SK-N-SH (cell line): ENCODE results near the gene LIX1L. TPM values are rescaled to one million over a fixed set of nuclear protein-coding genes. Genes with fewer than 3 reads are reported as not detected.

Experiments
- CTCF ChIA-PET: fragments of 300-600, 350-600 bp; formaldehyde crosslinking; extraction: SDS; loops from one replicate; lab custom pipeline; 2021; lab: Yijun Ruan, JAX
- POLR2A ChIA-PET: fragments of 350-600 bp; sonication (Branson Sonifier 250); formaldehyde crosslinking; extraction: SDS; loops from one replicate; lab custom pipeline; 2020; ENCODE audit warnings: antibody characterized with exemption, inconsistent platforms; lab: Yijun Ruan, JAX
- DNase-seq: peaks from one replicate; pipeline ENCODE4 v3.0.0; 2012
- H2AFZ ChIP-seq: fragments of 200-600 bp; sonication (generic); 2 replicates; pipeline ENCODE4 v1.8.1; 2016; ENCODE audit warnings: antibody characterized with exemption, mild to moderate bottlenecking, low read depth
- H3F3A ChIP-seq: fragments of 200-600 bp; sonication (generic); replicated peaks from 2 replicates; pipeline ENCODE3; 2016; ENCODE audit warnings: antibody characterized with exemption, mild to moderate bottlenecking; ENCODE audit not compliant: insufficient read depth
- H3K27ac ChIP-seq, 2 experiments: fragments of 200-500 bp in 1 of 2; fragments of 200-600 bp in 1 of 2; sonication (Bioruptor generic) in 1 of 2; sonication (generic), shearing (Covaris generic) in 1 of 2; 2 replicates each; pipeline versions ENCODE4 v1.5.1 to v1.6.1; 2014 to 2016; ENCODE audit warnings: low read depth in 2 of 2, inconsistent platforms in 1 of 2, low read length in 1 of 2, mild to moderate bottlenecking in 1 of 2, mixed read lengths in 1 of 2
- H3K27me3 ChIP-seq: fragments of 200-600 bp; sonication (generic), shearing (Covaris generic); 2 replicates; pipeline ENCODE4 v1.6.1; 2016; ENCODE audit warnings: mixed run types; ENCODE audit not compliant: insufficient read depth
- H3K36me3 ChIP-seq, 2 experiments: fragments of 200-500 bp in 1 of 2; fragments of 200-600 bp in 1 of 2; sonication (Bioruptor generic) in 1 of 2; sonication (generic) in 1 of 2; replicated peaks in 1 of 2; 2 replicates each; pipeline versions ENCODE3 to v1.5.1; 2014 to 2016; ENCODE audit warnings: low read length in 1 of 2, mild to moderate bottlenecking in 1 of 2; ENCODE audit not compliant: insufficient read depth in 2 of 2, control insufficient read depth in 1 of 2
- H3K4me1 ChIP-seq, 2 experiments: fragments of 200-500 bp in 1 of 2; fragments of 200-600 bp in 1 of 2; sonication (Bioruptor generic) in 1 of 2; sonication (generic), shearing (Covaris generic) in 1 of 2; 2 replicates each; pipeline versions ENCODE4 v1.5.1 to v1.6.1; 2014 to 2016; ENCODE audit warnings: low read depth in 1 of 2, low read length in 1 of 2, mixed run types in 1 of 2; ENCODE audit not compliant: insufficient read depth in 2 of 2, control insufficient read depth in 1 of 2
- H3K4me2 ChIP-seq: fragments of 200-600 bp; sonication (generic), shearing (Covaris generic); 2 replicates; pipeline ENCODE4 v1.6.1; 2017; ENCODE audit warnings: mixed run types
- H3K4me3 ChIP-seq, 2 experiments: fragments of 200-500 bp in 1 of 2; fragments of 200-600 bp in 1 of 2; sonication (Bioruptor generic) in 1 of 2; sonication (generic), shearing (Covaris generic) in 1 of 2; 2 replicates each; pipeline versions ENCODE4 v1.5.1 to v1.8.1; 2014 to 2016; ENCODE audit warnings: low read depth in 2 of 2, inconsistent platforms in 1 of 2, low read length in 1 of 2, mild to moderate bottlenecking in 1 of 2, mixed read lengths in 1 of 2, moderate library complexity in 1 of 2
- H3K79me2 ChIP-seq: fragments of 200-600 bp; sonication (generic); 2 replicates; pipeline ENCODE4 v1.8.1; 2017; ENCODE audit warnings: mild to moderate bottlenecking; ENCODE audit not compliant: insufficient read depth
- H3K9ac ChIP-seq: fragments of 200-600 bp; sonication (generic); 2 replicates; pipeline ENCODE4 v1.6.1; 2017; ENCODE audit warnings: mixed run types
- H3K9me2 ChIP-seq: fragments of 200-600 bp; sonication (generic); 2 replicates; pipeline ENCODE4 v1.6.1; 2017; ENCODE audit warnings: mixed run types
- H3K9me3 ChIP-seq: fragments of 200-600 bp; sonication (generic); 2 replicates; pipeline ENCODE4 v1.6.1; 2017; ENCODE audit warnings: mixed run types, mild to moderate bottlenecking, moderate library complexity
- H4K20me1 ChIP-seq: fragments of 200-600 bp; sonication (generic); 2 replicates; pipeline ENCODE4 v1.6.1; 2017; ENCODE audit warnings: mild to moderate bottlenecking, mixed run types; ENCODE audit not compliant: insufficient read depth
- CHD2 ChIP-seq: fragments of 150-350 bp; IDR thresholded peaks from 2 replicates; pipeline ENCODE4 v1.6.1; 2018; ENCODE audit warnings: low read length; ENCODE audit not compliant: partially characterized antibody
- EZH2phosphoT487 ChIP-seq: fragments of 200-600 bp; sonication (generic); IDR thresholded peaks from 2 replicates; pipeline ENCODE4 v1.6.1; 2017; ENCODE audit warnings: low read depth, mixed run types, mild to moderate bottlenecking, antibody characterized with exemption, moderate library complexity, borderline replicate concordance
- FOSL2 ChIP-seq: IDR thresholded peaks from 2 replicates; pipeline ENCODE4 v1.4.0; 2012; ENCODE audit warnings: low read depth, mild to moderate bottlenecking, moderate library complexity, borderline replicate concordance
- FOXM1 ChIP-seq: IDR thresholded peaks from 2 replicates; pipeline ENCODE4 v1.4.0; 2012; ENCODE audit warnings: low read depth, mild to moderate bottlenecking
- JUND ChIP-seq: IDR thresholded peaks from 2 replicates; pipeline ENCODE4 v1.4.0; 2012
- MEF2A ChIP-seq: IDR thresholded peaks from 2 replicates; pipeline ENCODE4 v1.4.0; 2012; ENCODE audit warnings: low read depth, borderline replicate concordance
- NFIC ChIP-seq: IDR thresholded peaks from 2 replicates; pipeline ENCODE4 v1.4.0; 2012; ENCODE audit warnings: borderline replicate concordance
- NRF1 ChIP-seq: IDR thresholded peaks from 2 replicates; pipeline ENCODE4 v1.6.1; 2012; ENCODE audit warnings: low read depth, mild to moderate bottlenecking, low read length
- POLR2AphosphoS5 ChIP-seq: IDR thresholded peaks from 2 replicates; pipeline ENCODE4 v1.6.1; 2012; ENCODE audit warnings: low read depth, low read length
- RCOR1 ChIP-seq: fragments of 150-350 bp; IDR thresholded peaks from 2 replicates; pipeline ENCODE4 v1.6.1; 2017; ENCODE audit warnings: antibody characterized with exemption, low read length
- RFX5 ChIP-seq: IDR thresholded peaks from 2 replicates; pipeline ENCODE4 v1.6.1; 2012; ENCODE audit warnings: mild to moderate bottlenecking, improper control_type of control experiment, low read length
- RXRA ChIP-seq: IDR thresholded peaks from 2 replicates; pipeline ENCODE4 v1.4.0; 2012; ENCODE audit warnings: low read depth, mild to moderate bottlenecking, borderline replicate concordance
- SIN3A ChIP-seq: IDR thresholded peaks from 2 replicates; pipeline ENCODE4 v1.6.1; 2012; ENCODE audit warnings: low read depth, mild to moderate bottlenecking, low read length, moderate library complexity, borderline replicate concordance
- SMC3 ChIP-seq: IDR thresholded peaks from 2 replicates; pipeline ENCODE4 v1.6.1; 2012; ENCODE audit warnings: low read depth, low read length, improper control_type of control experiment
- TAF1 ChIP-seq: IDR thresholded peaks from 2 replicates; pipeline ENCODE4 v1.6.1; 2012; ENCODE audit warnings: low read depth, mild to moderate bottlenecking, low read length, moderate library complexity, borderline replicate concordance
- TCF12 ChIP-seq: IDR thresholded peaks from 2 replicates; pipeline ENCODE4 v1.4.0; 2012
- TEAD4 ChIP-seq: IDR thresholded peaks from 2 replicates; pipeline ENCODE4 v1.4.0; 2012; ENCODE audit warnings: mild to moderate bottlenecking, borderline replicate concordance; ENCODE audit not compliant: insufficient read depth
- YY1 ChIP-seq: IDR thresholded peaks from 2 replicates; pipeline ENCODE4 v1.4.0; 2012; ENCODE audit warnings: low read depth, mild to moderate bottlenecking
- WGBS: methylation state at CpG from one replicate; pipeline ENCODE4 v1.1.6; 2017; ENCODE audit warnings: low lambda C conversion rate; 5-methylcytosine and 5-hydroxymethylcytosine counted together
- polyA plus RNA-seq, 3 experiments: library from polyadenylated mRNA; depleted of rRNA; stranded (reverse); fragments of >200 nt; gene quantifications; 2 replicates each; pipeline ENCODE4 v1.2.3, GENCODE V29; 2012
- TF ChIP-seq, protein P1 (sequence below): IDR thresholded peaks from 2 replicates; pipeline ENCODE4 v1.4.0; 2012; ENCODE audit warnings: low read depth, borderline replicate concordance
- TF ChIP-seq, protein P2 (sequence below): IDR thresholded peaks from 2 replicates; pipeline ENCODE4; 2012
- TF ChIP-seq, protein P3 (sequence below): IDR thresholded peaks from 2 replicates; pipeline ENCODE4 v1.4.0; 2012; ENCODE audit warnings: low read depth
- TF ChIP-seq, protein P4 (sequence below): fragments of 200-600 bp; sonication (generic); IDR thresholded peaks from 2 replicates; pipeline ENCODE4 v1.6.1; 2017; ENCODE audit warnings: antibody characterized with exemption, mild to moderate bottlenecking, moderate library complexity

LIX1L gene
- polyA plus RNA-seq, 1 of the 3 experiments (the other 2 are of a cell fraction) = 39.1 TPM

DNA sequence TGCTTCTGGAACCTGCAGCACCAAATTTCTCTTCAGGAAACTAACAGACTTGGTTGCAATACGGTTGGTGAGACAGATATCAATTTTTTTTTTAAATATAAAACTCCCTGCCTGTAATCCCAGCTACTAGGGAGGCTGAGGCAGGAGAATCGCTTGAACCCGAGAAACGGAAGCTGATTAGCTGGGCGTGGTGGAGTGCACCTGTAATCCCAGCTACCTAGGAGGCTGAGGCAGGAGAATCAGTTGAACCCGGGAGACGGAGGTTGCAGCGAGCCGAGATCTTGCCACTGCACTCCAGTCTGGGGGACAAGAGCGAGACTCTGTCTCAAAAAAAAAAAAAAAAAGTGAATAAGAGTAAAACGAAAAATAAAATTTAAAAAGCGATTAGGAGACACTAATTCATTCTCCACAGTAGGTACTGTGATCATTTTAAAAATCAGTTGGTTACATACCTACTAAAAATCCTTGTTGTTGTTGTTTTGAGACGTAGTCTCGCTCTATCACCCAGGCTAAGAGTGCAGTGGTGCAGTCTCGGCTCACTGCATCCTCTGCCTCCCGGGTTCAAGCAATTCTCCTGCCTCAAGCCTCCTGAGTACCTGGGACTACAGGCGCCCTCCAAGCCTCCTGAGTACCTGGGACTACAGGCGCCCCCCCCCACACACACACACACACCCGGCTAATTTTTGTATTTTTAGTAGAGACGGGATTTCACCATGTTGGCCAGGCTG, 29.7 kb downstream of the LIX1L start:
- Histone ChIP-seq H3K27me3 (no peaks in the 10 kb centered on the region), H3K9me3 (no peaks in the 10 kb centered on the region), H2AFZ (peak overlapping the region; percentile 57), H3F3A (peaks cover 37% of the 10 kb centered on the region), H4K20me1 (no peaks in the 10 kb centered on the region), H3K4me1 (peaks cover 7% of the 10 kb centered on the region in 2 experiments), H3K4me2 (peak overlapping the region; percentile 87), H3K9me2 (no peaks in the 10 kb centered on the region), H3K27ac (peak overlapping the region; percentile 95 to 96), H3K36me3 (peaks cover 16 to 24% of the 10 kb centered on the region in 2 experiments), H3K9ac (peak overlapping the region; percentile 99), H3K79me2 (peaks cover 24% of the 10 kb centered on the region)
- WGBS = 35% methylated on average over 20 of the region's 20 CpGs
- DNase-seq = no peak
- ChIA-PET POLR2A (interaction anchor here (0.6 to 2.3 kb wide), 15 partner anchors 9 to 124 kb away, joined by 3 to 34 read pairs (median 5); partner anchors contain the start of genes ANKRD34A, LIX1L, NUDT17 and PEX11B), CTCF (interaction anchor here (0.7 to 3.4 kb wide), 19 partner anchors 8 to 124 kb away, joined by 3 to 11 read pairs (median 5); partner anchors contain the start of genes ANKRD34A, ITGA10, NUDT17 and PEX11B)
- TF ChIP-seq, protein P1, sequence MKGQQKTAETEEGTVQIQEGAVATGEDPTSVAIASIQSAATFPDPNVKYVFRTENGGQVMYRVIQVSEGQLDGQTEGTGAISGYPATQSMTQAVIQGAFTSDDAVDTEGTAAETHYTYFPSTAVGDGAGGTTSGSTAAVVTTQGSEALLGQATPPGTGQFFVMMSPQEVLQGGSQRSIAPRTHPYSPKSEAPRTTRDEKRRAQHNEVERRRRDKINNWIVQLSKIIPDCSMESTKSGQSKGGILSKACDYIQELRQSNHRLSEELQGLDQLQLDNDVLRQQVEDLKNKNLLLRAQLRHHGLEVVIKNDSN = no peak
- no peak for TF ChIP-seq POLR2AphosphoS5
- TF ChIP-seq RCOR1 = no peak
- no peak for TF ChIP-seq FOXM1
- TF ChIP-seq EZH2phosphoT487 = no peak
- no peak for TF ChIP-seq SMC3
- no peak for TF ChIP-seq TAF1
- no peak for TF ChIP-seq NFIC
- no peak for TF ChIP-seq JUND
- no peak for TF ChIP-seq SIN3A
- TF ChIP-seq, protein P2, sequence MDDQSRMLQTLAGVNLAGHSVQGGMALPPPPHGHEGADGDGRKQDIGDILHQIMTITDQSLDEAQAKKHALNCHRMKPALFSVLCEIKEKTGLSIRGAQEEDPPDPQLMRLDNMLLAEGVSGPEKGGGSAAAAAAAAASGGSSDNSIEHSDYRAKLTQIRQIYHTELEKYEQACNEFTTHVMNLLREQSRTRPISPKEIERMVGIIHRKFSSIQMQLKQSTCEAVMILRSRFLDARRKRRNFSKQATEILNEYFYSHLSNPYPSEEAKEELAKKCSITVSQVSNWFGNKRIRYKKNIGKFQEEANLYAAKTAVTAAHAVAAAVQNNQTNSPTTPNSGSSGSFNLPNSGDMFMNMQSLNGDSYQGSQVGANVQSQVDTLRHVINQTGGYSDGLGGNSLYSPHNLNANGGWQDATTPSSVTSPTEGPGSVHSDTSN = no peak
- TF ChIP-seq FOSL2 = no peak
- TF ChIP-seq, all 33 proteins: peak for 0
- H3K4me3 ChIP-seq = peak overlapping the region; percentile 80 to 82

DNA sequence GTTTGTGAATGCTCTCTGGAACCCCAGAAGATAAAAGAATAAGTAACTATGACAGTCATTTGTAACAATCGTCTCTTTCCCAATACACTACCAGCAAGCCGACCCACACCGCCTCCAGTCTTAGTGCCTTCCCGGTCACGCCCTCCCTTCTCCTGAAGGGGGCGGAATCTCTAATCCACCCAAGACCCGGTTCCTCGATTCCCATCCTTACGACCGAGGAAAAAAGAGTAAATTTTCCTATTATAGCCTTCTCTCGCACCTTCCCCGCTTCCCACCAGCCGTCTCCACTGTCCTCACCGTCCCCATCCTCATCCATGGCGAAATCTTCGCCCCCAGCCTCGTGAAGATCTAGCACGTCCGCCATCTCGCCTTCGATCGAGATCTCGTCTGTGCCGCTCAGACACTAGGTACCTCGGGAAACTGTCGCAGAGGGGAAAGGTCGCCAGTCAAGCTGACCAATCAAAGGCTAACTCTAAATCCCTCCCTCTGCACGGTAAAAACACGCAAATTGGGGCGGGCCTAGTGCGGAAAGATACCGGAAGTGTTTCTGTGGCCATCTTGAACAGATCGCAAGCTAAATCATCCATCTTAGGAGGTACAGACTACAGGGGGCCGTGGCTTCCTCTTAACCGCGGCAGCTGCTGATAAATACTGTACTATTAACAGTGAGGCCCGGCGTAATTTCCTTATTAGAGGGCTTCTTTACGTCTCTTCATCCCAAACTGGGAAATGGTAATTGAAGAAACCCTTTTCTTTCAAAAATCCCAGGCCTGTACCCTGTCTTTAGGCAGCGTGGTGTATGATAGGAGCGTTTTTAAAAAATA, 30.5 kb downstream of the LIX1L start, which contains the start of gene RBM8A:
RBM8A (minus strand) TSS at position 422 of the 824 bp plus-strand sequence; CDS start at position 364, 58 bp downstream.
- Histone ChIP-seq H2AFZ (peak within 1 kb of the TSS; percentile 80), H3K9me3 (no peaks in the 10 kb centered on the region), H3K4me1 (peaks cover 7% of the 10 kb centered on the region in 2 experiments), H3K9me2 (no peaks in the 10 kb centered on the region), H3K4me2 (peak within 1 kb of the TSS; percentile 87), H4K20me1 (no peaks in the 10 kb centered on the region), H3K79me2 (peaks cover 24% of the 10 kb centered on the region), H3K9ac (peak within 1 kb of the TSS; percentile 99), H3F3A (peaks cover 45% of the 10 kb centered on the region), H3K27me3 (no peaks in the 10 kb centered on the region), H3K36me3 (peaks cover 17 to 26% of the 10 kb centered on the region in 2 experiments), H3K27ac (peak within 1 kb of the TSS; percentile 95 to 96), H3K4me3 (peak within 1 kb of the TSS; percentile 80 to 82)
- POLR2A ChIA-PET = interaction anchor here (0.6 to 2.3 kb wide), 16 partner anchors 9 to 125 kb away, joined by 3 to 34 read pairs (median 4); partner anchors contain the start of genes ANKRD34A, LIX1L, NUDT17 and PEX11B
- CTCF ChIA-PET = interaction anchor here (0.7 to 3.4 kb wide), 23 partner anchors 9 to 125 kb away, joined by 3 to 11 read pairs (median 5); partner anchors contain the start of genes ANKRD34A, ITGA10, NUDT17 and PEX11B
- WGBS = 1% methylated on average over 41 of the region's 41 CpGs
- DNase-seq = peak; percentile 83
- no peak for TF ChIP-seq NRF1
- no peak for TF ChIP-seq RFX5
- TF ChIP-seq EZH2phosphoT487 = no peak
- peak; percentile 79 for TF ChIP-seq TAF1
- TF ChIP-seq CHD2 = peak; percentile 94
- TF ChIP-seq TCF12 = no peak
- TF ChIP-seq MEF2A = no peak
- TF ChIP-seq, protein P3, sequence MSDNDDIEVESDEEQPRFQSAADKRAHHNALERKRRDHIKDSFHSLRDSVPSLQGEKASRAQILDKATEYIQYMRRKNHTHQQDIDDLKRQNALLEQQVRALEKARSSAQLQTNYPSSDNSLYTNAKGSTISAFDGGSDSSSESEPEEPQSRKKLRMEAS = peak; percentile 55
- TF ChIP-seq YY1 = peak; percentile 96
- no peak for TF ChIP-seq RXRA
- TF ChIP-seq TEAD4 = 0 out of 2 replicates have a peak, but pooled peaks have one; percentile 52
- TF ChIP-seq, protein P4, sequence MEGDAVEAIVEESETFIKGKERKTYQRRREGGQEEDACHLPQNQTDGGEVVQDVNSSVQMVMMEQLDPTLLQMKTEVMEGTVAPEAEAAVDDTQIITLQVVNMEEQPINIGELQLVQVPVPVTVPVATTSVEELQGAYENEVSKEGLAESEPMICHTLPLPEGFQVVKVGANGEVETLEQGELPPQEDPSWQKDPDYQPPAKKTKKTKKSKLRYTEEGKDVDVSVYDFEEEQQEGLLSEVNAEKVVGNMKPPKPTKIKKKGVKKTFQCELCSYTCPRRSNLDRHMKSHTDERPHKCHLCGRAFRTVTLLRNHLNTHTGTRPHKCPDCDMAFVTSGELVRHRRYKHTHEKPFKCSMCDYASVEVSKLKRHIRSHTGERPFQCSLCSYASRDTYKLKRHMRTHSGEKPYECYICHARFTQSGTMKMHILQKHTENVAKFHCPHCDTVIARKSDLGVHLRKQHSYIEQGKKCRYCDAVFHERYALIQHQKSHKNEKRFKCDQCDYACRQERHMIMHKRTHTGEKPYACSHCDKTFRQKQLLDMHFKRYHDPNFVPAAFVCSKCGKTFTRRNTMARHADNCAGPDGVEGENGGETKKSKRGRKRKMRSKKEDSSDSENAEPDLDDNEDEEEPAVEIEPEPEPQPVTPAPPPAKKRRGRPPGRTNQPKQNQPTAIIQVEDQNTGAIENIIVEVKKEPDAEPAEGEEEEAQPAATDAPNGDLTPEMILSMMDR = peak; percentile 75
